Adipocyte (in vitro differentiated cells): ENCODE results near the gene PTP4A1.
"Not testable (repeated sequence)": the region's sequence is repeated elsewhere in the genome, so short reads cannot be mapped to it uniquely, and the experiment has no call there.

Source experiments
- DNase-seq: peaks from one replicate; pipeline ENCODE4 v3.0.0-alpha.2; 2015; ENCODE audit warnings: low read depth
- H3K27me3 ChIP-seq: replicated peaks from 2 replicates; pipeline ENCODE4 v1.7.0; 2013; ENCODE audit warnings: mild to moderate bottlenecking, low read length, moderate library complexity; ENCODE audit not compliant: control insufficient read depth, insufficient read depth
- H3K36me3 ChIP-seq: 2 replicates; pipeline ENCODE4 v1.7.0; 2013; ENCODE audit warnings: low read length, mild to moderate bottlenecking, moderate library complexity; ENCODE audit not compliant: control insufficient read depth, insufficient read depth, severe bottlenecking
- H3K4me1 ChIP-seq: 2 replicates; pipeline ENCODE4 v1.7.0; 2013; ENCODE audit warnings: mild to moderate bottlenecking, low read length, moderate library complexity; ENCODE audit not compliant: control insufficient read depth, insufficient read depth
- H3K4me3 ChIP-seq: 2 replicates; pipeline ENCODE4 v1.7.0; 2013; ENCODE audit warnings: mild to moderate bottlenecking, low read length, moderate library complexity
- H3K9ac ChIP-seq: 2 replicates; pipeline ENCODE4 v1.7.0; 2013; ENCODE audit warnings: mild to moderate bottlenecking, low read length, moderate library complexity
- H3K9me3 ChIP-seq: 2 replicates; pipeline ENCODE4 v1.7.0; 2013; ENCODE audit warnings: mild to moderate bottlenecking, low read length, moderate library complexity; ENCODE audit not compliant: control insufficient read depth

Gene PTP4A1

DNA sequence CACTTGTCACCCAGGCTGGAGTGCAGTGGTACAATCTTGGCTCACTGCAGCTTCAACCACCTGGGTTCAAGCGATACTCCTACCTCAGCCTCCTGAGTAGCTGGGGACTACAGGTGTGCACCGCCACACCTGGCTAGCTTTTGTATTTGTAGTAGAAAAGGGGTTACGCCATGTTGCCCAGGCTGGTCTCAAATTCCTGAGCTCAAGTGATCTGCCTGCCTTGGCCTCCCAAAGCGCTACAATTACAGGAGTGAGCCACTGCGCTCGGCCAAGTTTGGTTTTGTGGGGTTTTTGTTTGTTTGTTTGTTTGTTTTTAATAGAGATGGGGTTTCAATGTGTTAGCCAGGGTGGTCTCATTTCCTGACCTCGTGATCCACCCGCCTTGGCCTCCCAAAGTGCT lies 12.3 kb downstream of the PTP4A1 start:
- peaks cover 12% of the 10 kb centered on the region for H3K4me1 ChIP-seq
- DNase-seq: no peak

DNA sequence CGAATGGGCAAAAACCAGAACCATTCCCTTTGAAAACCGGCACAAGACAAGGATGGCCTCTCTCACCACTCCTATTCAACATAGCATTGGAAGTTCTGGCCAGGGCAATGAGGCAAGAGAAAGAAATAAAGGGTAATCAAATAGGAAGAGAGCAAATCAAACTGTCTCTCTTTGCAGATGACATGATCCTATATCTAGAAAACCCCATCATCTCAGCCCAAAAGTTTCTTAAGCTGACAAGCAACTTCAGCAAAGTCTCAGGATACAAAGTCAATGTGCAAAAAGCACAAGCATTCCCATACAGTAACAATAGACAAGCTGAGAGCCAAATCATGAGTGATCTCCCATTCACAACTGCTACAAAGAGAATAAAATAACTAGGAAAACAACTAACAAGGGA lies 13.4 kb downstream of the PTP4A1 start:
- H3K9ac ChIP-seq, H3K4me3 ChIP-seq, H3K27me3 ChIP-seq, H3K9me3 ChIP-seq, DNase-seq, H3K4me1 ChIP-seq: not testable (repeated sequence)
- H3K36me3 ChIP-seq: peaks cover 35% of the 10 kb centered on the region

More for the DNA sequence above, 12.3 kb downstream of the PTP4A1 start:
- Histone ChIP-seq H3K27me3 (no peaks in the 10 kb centered on the region), H3K36me3 (peaks cover 45% of the 10 kb centered on the region), H3K4me3 (no peak overlapping the region), H3K9me3 (no peaks in the 10 kb centered on the region), H3K9ac (no peak overlapping the region)

DNA sequence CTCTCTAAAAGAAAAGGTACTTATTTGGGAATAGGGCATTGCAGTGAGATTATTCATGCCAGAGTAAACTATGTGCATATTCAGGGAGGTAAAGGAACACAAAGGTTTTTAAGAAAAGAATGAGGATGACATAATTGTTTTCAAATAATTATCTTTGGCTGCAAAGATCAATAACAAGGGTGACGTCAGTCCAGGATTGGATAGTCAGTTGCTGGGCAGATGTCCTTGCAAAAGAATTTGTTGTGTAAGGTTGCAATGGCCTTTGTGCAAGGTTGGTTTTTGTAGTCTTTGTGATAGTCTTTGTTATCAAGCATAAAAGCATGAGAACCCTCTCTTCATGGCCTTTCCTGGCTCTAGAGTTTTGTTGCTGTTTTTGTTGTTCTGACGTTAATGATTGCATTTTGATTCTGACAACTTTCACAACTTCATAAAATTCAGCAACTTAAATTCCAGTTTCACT lies 17.7 kb downstream of the PTP4A1 start:
- no peak for DNase-seq
- Histone ChIP-seq H3K9me3 (no peaks in the 10 kb centered on the region), H3K27me3 (no peaks in the 10 kb centered on the region), H3K4me3 (no peak overlapping the region), H3K9ac (no peak overlapping the region), H3K36me3 (no peaks in the 10 kb centered on the region), H3K4me1 (peaks cover 3% of the 10 kb centered on the region)

DNA sequence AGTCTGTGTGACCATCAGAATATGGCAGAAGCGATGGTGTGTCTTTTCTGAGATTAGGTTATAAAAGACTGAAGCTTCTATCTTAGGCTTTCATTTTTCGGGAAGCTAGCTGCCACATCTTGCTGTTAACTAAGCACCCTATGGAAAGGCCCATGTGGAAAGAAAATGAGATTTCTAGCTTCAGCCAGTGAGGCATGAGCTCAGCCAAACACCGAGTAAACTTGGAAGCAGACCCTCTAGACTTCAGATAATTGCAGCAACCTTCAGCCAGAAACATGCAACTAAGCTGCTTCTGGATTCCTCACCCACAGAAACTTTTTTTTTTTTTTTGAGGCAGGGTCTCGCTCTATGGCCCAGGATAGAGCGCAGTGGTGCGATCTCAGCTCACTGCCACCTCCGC lies 20.6 kb downstream of the PTP4A1 start:
- no peaks in the 10 kb centered on the region for H3K27me3 ChIP-seq
- no peak overlapping the region for H3K4me3 ChIP-seq
- H3K36me3 ChIP-seq: no peaks in the 10 kb centered on the region
- no peak overlapping the region for H3K9ac ChIP-seq
- H3K4me1 ChIP-seq: peaks cover 6% of the 10 kb centered on the region
- DNase-seq: no peak
- H3K9me3 ChIP-seq: no peaks in the 10 kb centered on the region

DNA sequence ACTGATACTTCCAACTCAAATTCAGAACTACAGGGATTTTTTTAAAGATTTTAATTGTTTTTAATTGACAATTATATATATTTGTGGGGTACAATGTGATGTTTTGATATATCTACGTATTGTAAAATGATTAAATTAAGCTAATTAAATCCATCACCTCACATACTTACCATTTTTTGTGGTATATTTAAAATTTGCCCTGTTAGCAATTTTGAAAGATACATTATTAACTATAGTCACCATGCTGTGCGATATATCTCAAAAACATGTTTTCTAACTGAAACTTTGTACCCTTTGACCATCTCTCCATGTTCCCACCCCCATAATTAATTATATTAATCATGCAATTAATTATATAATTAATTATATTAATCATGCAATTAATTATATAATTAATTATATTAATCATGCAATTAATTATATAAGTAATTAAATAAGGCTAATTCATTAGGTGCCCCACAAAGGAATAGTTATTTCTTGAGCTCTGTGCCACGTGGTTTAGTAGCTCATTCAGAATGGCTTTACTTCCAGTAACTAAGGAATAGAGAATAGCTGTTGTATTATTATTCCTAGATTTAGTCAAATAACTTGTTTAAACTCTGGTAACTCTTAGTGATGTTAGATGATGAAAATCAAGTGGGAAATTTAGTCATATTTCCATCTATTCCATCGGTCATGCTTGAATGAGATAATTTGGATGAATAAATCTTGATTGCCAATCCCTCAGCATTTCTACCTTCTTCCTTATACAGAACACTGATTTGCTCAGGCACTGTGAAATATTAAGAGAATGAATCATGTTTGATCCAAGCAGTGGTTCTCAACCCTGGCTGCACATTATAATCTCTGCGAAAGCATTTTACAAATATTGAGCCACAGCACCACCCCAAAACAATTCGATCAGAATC lies 25.1 kb downstream of the PTP4A1 start:
- H3K9me3 ChIP-seq: no peaks in the 10 kb centered on the region
- no peaks in the 10 kb centered on the region for H3K27me3 ChIP-seq
- DNase-seq: peak; percentile 19
- peak overlapping the region; percentile 72 for H3K9ac ChIP-seq
- H3K36me3 ChIP-seq: no peaks in the 10 kb centered on the region
- H3K4me1 ChIP-seq: peaks cover 8% of the 10 kb centered on the region
- peak overlapping the region; percentile 91 for H3K4me3 ChIP-seq

DNA sequence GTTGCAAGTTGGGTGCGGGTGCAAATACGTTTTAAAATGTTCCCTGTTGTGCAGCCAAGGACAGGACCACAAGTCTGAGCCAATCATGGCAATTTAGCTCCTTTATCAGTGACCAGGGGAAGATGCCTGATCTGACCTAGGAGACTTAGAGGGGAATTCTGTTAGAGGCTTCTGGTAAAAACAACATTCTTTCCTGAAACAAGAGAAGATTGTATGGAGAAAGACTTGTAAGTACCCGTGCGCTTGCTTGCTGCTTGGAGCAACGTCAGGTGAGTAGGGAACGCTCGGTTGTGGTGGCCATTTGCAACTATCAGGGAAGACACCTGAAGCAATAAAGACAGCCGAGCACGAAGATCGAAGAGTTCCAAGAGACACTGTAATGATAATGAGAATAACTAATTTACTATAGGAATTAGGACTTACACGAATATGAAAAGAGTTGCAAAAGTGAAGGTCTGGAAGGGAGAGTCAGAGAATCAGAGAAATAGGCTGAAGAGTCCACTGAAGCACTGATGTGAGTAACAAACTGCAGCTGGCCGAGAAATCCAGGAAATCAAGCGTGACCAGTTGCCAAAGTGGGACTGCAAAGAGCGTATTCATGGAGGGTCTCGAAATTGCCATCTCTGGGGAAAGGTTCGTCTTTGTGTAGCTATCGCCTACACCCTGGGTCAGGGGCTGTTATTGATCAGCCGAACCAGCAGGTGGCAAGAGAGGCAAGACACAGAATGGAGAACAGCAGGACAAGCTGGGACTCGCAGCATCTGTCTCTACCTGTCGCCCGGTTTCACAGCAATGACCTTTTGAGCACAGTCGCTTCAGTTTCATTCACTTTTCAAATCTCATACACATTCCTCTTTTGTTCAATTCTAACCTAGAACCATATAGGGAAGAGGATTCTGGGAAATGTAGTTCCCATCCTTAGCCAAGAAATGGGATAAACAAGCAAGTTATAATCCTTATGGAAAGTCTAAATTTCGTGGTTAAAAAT lies 26.1 kb downstream of the PTP4A1 start:
- Histone ChIP-seq H3K36me3 (no peaks in the 10 kb centered on the region), H3K27me3 (no peaks in the 10 kb centered on the region), H3K9me3 (no peaks in the 10 kb centered on the region), H3K4me1 (peaks cover 8% of the 10 kb centered on the region), H3K4me3 (peak overlapping the region; percentile 91), H3K9ac (peak overlapping the region; percentile 72)
- DNase-seq: peak; percentile 84

DNA sequence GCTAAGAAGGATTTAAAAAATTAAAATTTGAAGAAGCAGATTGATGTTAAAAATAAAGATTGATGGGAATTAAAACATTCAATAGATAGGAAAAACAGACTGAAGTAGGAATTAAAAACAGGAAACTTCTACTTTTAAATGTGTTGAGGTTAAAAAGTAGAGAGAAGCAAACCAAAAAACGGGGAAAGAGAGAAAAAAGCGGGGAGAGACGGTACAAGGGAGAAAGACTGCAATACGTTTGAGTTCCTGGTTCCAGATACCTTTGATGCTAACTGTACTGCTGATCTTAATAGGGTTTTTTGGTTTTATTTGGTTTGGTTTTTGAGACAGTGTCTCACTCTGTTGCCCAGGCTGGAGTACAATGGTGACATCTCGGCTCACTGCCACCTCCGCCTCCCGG lies 27.0 kb downstream of the PTP4A1 start:
- Histone ChIP-seq H3K9me3 (no peaks in the 10 kb centered on the region), H3K4me3 (no peak overlapping the region), H3K36me3 (no peaks in the 10 kb centered on the region), H3K9ac (no peak overlapping the region), H3K4me1 (peaks cover 8% of the 10 kb centered on the region), H3K27me3 (no peaks in the 10 kb centered on the region)
- DNase-seq: no peak

DNA sequence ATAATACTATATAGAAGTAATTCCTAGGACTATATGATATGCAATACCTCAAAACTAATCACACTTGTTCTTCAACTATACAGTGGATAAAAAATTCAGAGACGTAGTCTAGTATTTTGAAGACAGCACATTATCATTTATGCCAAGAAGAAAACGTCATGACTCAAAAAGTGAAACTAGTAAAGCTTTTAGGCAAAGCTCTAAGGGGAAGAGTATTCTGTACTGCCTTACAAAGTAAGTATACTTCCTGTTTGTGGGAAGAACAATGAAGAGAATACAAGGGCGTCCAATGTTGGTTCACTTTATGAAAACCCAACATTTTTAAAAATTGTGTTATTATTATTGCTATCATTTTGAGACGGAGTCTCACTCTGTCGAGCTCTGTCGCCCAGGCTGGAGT lies 27.9 kb downstream of the PTP4A1 start:
- no peak for DNase-seq
- Histone ChIP-seq H3K9ac (no peak overlapping the region), H3K36me3 (no peaks in the 10 kb centered on the region), H3K4me1 (peaks cover 8% of the 10 kb centered on the region), H3K9me3 (no peaks in the 10 kb centered on the region), H3K27me3 (no peaks in the 10 kb centered on the region), H3K4me3 (no peak overlapping the region)

DNA sequence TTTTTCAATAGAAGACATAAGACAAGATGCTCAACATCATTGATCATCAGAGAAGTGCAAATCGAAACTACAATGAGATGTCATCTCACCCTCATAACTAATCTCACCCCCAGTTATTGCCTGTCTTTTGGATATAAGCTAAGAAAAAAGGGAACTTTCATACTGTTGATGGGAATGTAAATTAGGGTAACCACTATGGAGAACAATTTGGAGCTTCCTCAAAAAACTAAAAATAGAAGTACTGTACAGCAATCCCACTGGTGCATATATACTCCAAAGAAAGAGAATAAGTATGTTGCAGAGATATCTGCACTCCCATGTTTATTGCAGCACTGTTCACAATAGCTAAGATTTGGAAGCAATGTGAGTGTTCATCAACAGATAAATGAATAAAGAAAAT lies 37.0 kb downstream of the PTP4A1 start:
- Histone ChIP-seq H3K36me3 (no peaks in the 10 kb centered on the region), H3K9ac (no peak overlapping the region), H3K9me3 (no peaks in the 10 kb centered on the region), H3K27me3 (no peaks in the 10 kb centered on the region), H3K4me1 (no peaks in the 10 kb centered on the region), H3K4me3 (no peak overlapping the region)
- DNase-seq: no peak

DNA sequence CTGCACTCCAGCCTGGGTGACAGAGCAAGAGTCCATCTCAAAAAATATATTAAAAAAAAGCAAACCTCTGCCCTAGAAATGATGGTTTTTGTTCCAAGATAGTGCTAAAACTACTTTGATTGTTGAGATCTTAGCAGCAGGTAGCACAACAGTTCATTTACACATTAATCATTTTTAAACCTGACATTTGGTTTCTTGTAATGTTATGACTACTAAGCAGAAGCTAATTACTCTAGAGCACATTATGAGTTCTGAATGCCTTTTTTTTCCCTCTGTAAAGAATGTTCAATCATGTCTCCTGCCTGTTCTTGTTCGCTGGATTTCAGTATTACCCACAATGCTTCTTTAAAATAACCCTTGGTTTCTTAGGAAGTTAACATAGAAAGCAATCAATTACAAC lies 38.7 kb downstream of the PTP4A1 start:
- Histone ChIP-seq H3K9me3 (no peaks in the 10 kb centered on the region), H3K36me3 (no peaks in the 10 kb centered on the region), H3K4me1 (no peaks in the 10 kb centered on the region), H3K9ac (no peak overlapping the region), H3K4me3 (no peak overlapping the region), H3K27me3 (no peaks in the 10 kb centered on the region)
- DNase-seq: no peak

DNA sequence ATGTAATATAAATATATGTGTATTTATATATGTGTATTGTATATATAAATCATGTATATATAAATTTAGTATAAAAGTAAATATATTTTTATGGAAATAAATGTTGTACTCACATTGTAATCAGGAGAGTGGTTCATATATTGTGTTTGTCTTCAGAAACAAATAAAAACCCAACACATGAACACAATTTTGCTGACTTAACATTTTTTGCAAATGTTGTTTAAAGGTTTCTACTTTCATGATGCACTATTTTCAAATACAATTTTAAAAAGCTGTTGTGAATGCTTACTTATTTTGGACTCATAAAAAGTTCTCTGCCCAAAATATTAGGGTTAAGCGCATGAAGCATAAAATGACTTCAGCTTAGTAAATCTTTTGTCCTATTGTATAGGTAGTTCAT lies 39.3 kb downstream of the PTP4A1 start:
- no peaks in the 10 kb centered on the region for H3K36me3 ChIP-seq
- H3K9me3 ChIP-seq: no peaks in the 10 kb centered on the region
- DNase-seq: no peak
- H3K4me3 ChIP-seq: no peak overlapping the region
- no peak overlapping the region for H3K9ac ChIP-seq
- no peaks in the 10 kb centered on the region for H3K4me1 ChIP-seq
- H3K27me3 ChIP-seq: no peaks in the 10 kb centered on the region
